Measurements from ENCODE around the gene ARIH1.

ARIH1 gene

DNA sequence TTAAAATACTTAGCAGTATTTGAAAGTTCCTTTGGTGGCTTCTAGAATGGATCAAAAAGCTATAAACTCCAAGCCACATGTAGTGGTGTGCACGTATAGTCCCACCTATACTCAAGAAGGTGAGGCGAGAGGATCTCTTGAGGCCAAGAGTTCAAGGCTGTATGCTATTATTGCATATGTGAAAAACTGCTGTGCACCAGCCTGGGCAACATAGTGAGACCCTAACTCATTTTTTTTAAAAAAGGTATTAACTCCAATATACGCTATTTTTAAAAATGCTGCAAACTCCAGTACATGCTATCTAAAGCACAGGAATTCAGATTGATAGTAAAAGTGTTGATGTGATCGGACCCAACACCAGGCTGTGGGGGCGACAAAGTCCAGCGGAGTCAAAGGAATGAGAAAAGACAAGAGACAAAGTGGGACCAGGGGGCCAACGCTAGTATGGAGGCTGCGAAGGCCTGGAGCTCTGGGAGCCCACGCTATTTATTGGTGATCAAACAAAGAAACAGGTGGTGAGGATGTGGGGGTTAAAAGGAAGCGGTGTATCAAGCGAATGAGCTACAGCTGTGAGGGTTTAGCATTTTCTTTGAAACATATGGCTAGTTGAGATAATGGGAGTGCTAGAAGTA, 66.6 kb downstream of the ARIH1 start:
- no peak for DNase-seq (ENCODE audit: low spot score)

DNA sequence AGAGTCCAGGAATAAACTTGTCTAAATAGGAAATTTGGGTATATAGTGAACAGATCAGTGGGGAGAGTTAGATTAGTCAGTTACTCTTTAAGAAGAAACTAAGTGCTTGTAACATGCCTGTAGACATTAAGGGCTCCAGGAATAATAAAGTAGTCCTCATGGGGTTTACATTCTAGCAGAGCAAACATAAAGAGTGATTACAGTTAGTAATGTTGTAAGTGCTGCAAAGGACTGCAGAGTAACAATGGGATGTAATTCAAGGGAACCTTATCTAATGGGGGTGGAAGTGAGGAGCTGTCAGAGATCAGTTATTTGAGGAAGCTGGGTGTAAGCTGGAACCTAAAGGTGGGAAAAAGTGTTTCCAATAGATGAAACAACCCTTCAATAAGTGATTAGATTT, 67.5 kb downstream of the ARIH1 start:
- no peak for DNase-seq (ENCODE audit: low spot score)

- DNase-seq (ENCODE audit: low spot score) = no peak
These were observed 71.0 kb downstream of the ARIH1 start for GRCh38 chr15:72545156-72545555.

DNA sequence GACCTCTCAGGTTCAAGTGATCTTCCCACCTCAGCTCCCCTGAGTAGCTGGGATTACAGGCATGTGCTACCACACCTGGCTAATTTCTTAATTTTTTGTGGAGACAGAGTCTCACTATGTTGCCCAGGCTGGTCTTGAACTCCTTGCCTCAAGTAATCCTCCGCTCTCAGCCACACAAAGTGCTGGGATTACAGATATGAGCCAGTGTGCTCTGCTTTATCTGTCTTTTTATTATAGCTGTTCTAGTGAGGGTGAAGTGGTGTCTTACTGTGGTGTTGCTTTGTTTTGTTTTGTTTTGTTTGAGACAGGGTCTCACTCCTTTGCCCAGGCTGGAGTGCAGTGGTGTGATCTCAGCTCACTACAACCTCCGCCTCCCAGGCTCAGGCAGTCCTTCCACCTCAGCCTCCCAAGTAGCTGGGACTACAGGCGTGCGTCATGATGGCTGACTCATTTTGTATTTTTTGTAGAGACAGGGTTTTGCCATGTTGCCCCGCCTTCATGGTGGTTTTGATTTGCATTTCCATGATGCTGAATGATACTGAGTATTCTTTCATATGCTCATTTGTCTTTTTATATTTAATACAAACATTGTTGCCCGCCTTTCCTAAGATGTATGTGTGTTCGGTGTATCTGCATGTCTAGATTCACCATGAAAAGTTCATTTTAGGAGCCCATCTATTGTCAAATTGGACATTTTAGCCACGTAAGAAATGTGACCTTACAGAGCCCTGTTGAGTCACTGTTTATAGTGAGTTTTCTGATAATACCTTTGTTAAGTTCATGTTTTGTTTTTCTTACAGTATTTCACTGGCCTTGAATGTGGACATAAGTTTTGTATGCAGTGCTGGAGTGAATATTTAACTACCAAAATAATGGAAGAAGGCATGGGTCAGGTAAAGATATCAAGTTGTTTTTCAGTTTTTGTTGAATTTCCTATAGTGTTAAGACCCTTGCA, 80.6 kb downstream of the ARIH1 start:
- no peak for DNase-seq (ENCODE audit: low spot score)

DNA sequence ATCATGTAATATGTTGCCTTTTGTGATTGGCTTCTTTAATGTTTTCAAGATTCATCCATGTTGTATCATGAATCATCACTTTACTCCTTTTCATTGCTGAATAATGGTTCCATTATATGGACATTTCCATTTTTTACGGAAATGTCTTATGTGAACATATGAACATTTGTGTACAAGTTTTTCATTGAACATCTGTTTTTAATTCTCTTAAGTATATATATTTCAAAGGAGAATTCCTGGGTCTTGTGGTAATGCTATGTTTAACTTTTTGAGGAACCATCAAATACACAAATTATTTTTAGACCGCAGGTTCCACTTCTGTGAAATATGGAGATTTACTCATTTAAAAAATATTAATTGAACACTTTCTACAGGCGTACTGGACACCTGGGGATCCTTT, 85.7 kb downstream of the ARIH1 start:
- no peak for DNase-seq (ENCODE audit: low spot score)

GRCh38 chr15:72560458-72560857, 86.3 kb downstream of the ARIH1 start:
- DNase-seq (ENCODE audit: low spot score) = no peak

- DNase-seq (ENCODE audit: low spot score) = no peak
These were observed 88.3 kb downstream of the ARIH1 start for GRCh38 chr15:72562386-72562785.

- DNase-seq (ENCODE audit: low spot score) = no peak
These were observed 88.7 kb downstream of the ARIH1 start for GRCh38 chr15:72562878-72563277.

DNA sequence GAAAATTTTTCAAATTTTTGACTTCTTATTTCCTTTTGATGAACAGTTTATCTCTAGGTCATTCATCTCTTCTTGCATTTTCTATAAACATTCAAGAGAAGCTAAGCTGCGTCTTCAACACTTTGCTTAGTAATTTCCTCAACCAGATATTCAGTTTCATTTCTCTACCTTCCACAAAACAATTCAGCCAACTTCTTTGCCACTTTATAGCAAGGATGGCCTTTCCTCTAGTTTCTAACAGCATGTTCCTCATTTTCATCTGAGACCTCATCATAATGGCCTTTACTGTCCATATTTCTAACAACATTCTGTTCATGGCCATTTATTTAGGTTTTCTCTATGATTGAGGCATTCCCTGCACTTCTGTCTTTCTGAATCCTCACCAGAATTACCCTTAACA, 90.0 kb downstream of the ARIH1 start:
- DNase-seq (ENCODE audit: low spot score) = no peak

- DNase-seq (ENCODE audit: low spot score) = no peak
These were observed 92.8 kb downstream of the ARIH1 start for GRCh38 chr15:72566973-72567372.

DNA sequence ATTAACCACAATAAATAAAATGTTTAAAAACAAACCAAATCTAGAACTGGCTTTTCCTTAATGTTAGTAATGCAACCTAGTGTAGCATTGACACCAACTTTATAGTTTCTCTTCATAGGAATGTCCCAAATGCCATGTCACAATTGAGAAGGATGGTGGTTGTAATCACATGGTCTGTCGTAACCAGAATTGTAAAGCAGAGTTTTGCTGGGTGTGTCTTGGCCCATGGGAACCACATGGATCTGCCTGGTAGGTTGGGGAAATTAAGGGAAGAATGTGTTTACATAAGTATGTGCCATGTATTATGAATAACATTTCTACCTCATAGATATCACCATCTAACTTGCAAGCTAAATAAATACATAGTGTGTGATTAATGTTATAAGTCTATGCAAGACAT, 95.9 kb downstream of the ARIH1 start:
- DNase-seq (ENCODE audit: low spot score) = no peak

- no peak for DNase-seq (ENCODE audit: low spot score)
These were observed 105.7 kb downstream of the ARIH1 start for GRCh38 chr15:72579814-72580213.

DNA sequence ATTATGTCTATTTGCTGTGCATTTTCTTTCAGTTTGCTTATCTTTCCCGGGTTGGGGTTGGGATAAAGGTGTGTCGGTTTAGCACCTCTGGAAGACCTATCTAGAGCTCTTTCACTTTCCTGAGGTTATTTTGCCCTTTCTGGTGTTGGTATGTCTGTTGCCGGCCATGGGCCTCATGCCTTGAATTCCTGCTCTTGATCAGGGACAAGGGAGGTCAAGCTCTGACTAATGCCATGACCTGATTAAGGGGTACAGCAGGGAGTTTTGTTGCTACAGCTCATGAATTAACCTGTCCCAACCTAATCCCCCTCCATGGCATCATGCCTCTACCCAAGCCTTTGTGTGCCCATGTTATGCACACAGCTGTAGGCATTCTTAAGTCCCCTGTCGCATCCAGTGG, 109.9 kb downstream of the ARIH1 start:
- DNase-seq (ENCODE audit: low spot score) = no peak

DNA sequence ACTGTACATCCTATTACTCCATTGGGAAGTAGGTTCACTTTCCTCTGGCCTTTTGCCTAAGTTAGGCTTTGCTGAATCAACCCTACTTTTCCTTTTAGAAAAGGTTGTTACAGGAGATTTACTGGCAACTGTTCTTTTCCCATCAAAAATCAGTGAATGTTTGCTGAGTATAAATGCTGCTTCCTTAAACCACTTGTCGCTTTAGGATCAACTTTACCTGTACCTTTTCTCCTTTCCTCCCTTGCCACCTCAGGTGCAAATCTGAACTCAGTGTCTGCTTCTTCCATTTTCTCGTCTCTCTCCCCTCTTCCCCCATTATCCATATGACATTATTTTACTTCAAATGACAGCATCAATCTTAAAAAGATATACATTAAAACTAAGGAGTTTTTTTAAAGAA, 110.9 kb downstream of the ARIH1 start:
- no peak for DNase-seq (ENCODE audit: low spot score)

DNA sequence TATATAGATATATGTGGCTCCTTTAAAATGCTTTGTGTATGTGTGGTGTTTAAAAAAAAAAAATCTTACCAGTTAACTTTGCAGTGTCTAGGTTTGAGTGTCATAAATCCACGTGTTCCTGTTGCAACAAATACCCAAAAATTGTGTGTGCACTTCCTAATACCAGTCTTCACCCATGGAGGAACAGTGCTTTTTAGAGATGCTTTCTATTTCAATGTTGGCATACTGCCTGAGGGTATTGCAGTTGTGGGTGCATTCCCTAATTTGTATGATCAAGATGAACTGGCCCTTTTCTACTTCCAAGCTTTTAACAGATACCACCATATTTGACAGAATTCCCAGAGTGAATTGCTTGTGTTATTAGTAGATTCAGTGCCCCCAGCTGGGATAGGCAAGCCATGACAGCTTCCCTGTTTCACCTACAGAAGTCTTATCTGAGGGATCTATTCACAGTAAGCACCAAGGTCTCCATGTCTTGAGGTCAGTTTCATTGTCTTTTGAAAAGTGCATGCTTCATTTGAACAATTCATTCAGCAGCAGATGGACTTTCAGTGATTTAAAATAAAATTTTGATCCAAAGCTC, 111.4 kb downstream of the ARIH1 start:
- DNase-seq (ENCODE audit: low spot score) = no peak

DNA sequence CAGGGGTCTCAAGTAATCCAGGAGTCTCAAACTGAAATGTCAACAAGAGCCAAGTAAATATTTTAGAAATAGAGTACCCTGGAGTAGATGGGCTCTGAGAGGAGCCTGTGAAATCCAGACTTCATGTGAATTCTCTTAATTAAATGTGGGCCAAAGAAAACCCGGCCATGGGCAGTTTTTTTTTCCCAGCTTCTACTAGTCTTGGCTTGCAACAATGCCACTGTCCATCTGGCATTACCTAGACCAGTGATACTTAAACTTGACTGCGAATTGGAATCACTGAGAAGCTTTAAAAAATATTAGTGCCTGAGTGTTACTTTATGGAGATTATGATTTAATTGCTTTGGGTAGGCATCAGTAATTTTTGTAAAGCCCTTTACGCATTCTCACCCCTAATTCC, 114.0 kb downstream of the ARIH1 start:
- DNase-seq (ENCODE audit: low spot score) = no peak

DNA sequence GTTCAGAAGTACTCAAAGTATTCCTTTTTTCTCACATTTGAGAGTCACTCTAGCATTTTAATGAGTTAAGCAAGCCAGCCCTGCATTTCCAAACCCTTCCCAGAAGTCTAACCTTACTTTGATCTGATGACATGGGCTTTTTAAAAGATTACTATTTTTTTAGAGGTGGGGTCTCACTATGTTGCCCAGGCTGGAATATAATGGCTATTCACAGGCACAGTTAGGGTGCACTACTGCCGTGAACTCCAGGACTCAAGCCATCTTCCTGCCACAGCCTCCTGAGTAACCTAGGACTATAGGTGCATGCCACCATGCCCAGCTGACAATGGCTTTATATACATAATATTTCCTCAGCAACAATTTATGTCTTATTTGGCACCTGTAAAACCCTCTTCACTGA, 116.3 kb downstream of the ARIH1 start:
- no peak for DNase-seq (ENCODE audit: low spot score)

- no peak for DNase-seq (ENCODE audit: low spot score)
These were observed 117.2 kb downstream of the ARIH1 start for GRCh38 chr15:72591361-72591760.

- DNase-seq (ENCODE audit: low spot score) = no peak
These were observed 118.0 kb downstream of the ARIH1 start for GRCh38 chr15:72592097-72592496.

- DNase-seq (ENCODE audit: low spot score) = no peak
These were observed 118.5 kb downstream of the ARIH1 start for GRCh38 chr15:72592676-72593075.

DNA sequence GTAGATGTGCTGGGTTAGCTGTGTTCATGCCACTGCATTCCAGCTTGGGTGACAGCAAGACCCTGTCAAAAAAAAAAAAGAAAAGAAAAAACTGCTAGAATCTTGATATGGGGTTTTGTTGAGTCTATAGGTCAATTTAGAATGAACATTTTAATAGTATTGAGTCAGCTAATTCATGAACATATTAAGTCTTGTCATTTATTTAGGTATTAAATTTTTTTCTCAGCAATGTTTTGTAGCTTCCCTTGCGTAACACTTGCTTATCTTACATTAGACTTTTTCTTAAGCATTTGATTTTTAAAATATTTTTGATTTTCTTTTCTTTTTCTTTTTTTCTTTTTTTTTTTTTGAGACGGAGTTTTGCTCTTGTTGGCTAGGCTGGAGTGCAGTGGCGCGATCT, 119.7 kb downstream of the ARIH1 start:
- no peak for DNase-seq (ENCODE audit: low spot score)

DNA sequence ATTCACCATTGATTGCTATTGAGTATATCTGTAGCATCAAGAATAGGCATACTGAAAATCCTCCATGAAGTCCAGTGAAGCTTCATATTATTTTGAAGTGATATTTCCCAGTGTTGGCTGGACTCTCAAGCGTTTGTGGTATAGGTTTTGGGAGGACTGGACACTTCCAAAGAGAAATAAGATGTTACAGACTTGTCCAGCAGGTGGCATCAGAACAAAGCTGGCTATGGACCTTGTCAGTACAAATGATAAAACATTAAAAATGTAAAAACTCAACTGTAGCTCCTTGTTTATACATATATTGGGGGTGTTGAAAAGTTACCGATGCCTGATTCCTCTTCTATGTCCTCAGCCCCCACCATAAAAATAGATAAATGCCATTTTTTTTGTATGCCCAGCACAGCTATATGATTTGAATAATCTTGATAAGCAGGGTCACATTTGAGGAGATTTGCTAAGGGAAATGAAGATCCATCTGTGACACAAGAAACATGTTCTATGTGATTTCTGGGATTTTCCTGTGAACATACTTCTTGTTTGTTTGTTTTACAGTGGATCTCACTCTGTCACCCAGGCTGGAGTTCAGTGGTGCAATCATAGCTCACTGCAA, 125.8 kb downstream of the ARIH1 start:
- DNase-seq (ENCODE audit: low spot score) = no peak

DNA sequence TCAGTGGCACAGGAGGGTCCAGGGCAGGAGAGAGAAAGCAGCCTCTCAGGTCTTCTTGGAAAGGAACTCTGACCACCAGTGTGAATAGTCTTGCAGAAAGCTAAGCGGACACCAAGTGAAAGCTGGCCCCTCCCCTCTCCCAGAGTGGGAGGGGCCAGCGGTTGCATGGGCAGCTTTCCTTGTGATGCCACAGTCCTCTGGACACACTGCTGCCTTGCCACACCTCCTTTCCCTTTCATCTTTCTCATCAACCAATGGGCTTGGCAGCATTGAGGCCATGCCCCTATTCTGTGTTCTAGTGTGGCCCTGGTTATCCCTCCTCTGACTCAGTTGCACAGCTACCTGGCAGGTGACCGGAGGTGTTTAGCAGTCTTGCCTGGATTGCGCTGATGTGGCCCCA, 130.7 kb downstream of the ARIH1 start:
- DNase-seq (ENCODE audit: low spot score) = no peak

Measured in CD4-positive, alpha-beta T cell treated with Interleukin-6 at 100 ng/mL for 8 hours (primary cell).